GM04504 (cell line): ENCODE measurements around the gene SAMD11.
A peak's percentile ranks its signal among the peaks of the same experiment; 100 is the strongest.
"Not testable (repeated sequence)": the region's sequence is repeated elsewhere in the genome, so short reads cannot be mapped to it uniquely, and the experiment has no call there.

Experiments used
- DNase-seq: peaks from one replicate; pipeline ENCODE4 v3.0.0-alpha.2; 2012; ENCODE audit warnings: low read depth

Gene SAMD11

GRCh38 chr1:923131-923990 is at the start of gene SAMD11:
Gene SAMD11, plus strand, starts transcription at chr1:923923. Its CDS starts 509 bp downstream, at chr1:924432.
- peak; percentile 67 for DNase-seq

- not testable (repeated sequence) for DNase-seq
Observed at GRCh38 chr1:876428-877208, 47.1 kb upstream of the SAMD11 start.

- DNase-seq: not testable (repeated sequence)
Observed at GRCh38 chr1:877209-877986, 46.3 kb upstream of the SAMD11 start.

- not testable (repeated sequence) for DNase-seq
Observed at GRCh38 chr1:880511-880910, 43.2 kb upstream of the SAMD11 start.

GRCh38 chr1:880915-881314 is 42.8 kb upstream of the SAMD11 start:
- DNase-seq: not testable (repeated sequence)

GRCh38 chr1:886311-886710 is 37.4 kb upstream of the SAMD11 start:
- no peak for DNase-seq

- no peak for DNase-seq
Observed at GRCh38 chr1:886760-887159, 37.0 kb upstream of the SAMD11 start.

GRCh38 chr1:888297-888696 is 35.4 kb upstream of the SAMD11 start:
- DNase-seq: no peak

GRCh38 chr1:889774-890173 is 33.9 kb upstream of the SAMD11 start:
- DNase-seq: not testable (repeated sequence)

- DNase-seq: not testable (repeated sequence)
Observed at GRCh38 chr1:890234-890633, 33.5 kb upstream of the SAMD11 start.

GRCh38 chr1:890661-891060 is 33.1 kb upstream of the SAMD11 start:
- no peak for DNase-seq

- no peak for DNase-seq
Observed at GRCh38 chr1:897226-897625, 26.5 kb upstream of the SAMD11 start.

- DNase-seq: not testable (repeated sequence)
Observed at GRCh38 chr1:897951-898350, 25.8 kb upstream of the SAMD11 start.

GRCh38 chr1:899636-900317 is 23.9 kb upstream of the SAMD11 start:
- no peak for DNase-seq

GRCh38 chr1:901108-901859 is 22.4 kb upstream of the SAMD11 start:
- no peak for DNase-seq

GRCh38 chr1:902802-903201 is 20.9 kb upstream of the SAMD11 start:
- no peak for DNase-seq

- no peak for DNase-seq
Observed at GRCh38 chr1:903305-903704, 20.4 kb upstream of the SAMD11 start.

GRCh38 chr1:903721-904271 is 19.9 kb upstream of the SAMD11 start:
- no peak for DNase-seq

- peak; percentile 63 for DNase-seq
Observed at GRCh38 chr1:904310-904950, 19.3 kb upstream of the SAMD11 start.
